Activated CD4-positive, alpha-beta memory T cell treated with anti-CD3 and anti-CD28 coated beads for 36 hours (primary cell): ENCODE results near the gene ASB8. TPM values are rescaled to one million over a fixed set of nuclear protein-coding genes. Genes with fewer than 3 reads are reported as not detected.
"Not testable (repeated sequence)": the region's sequence is repeated elsewhere in the genome, so short reads cannot be mapped to it uniquely, and the experiment has no call there.

Source experiments
- CTCF ChIA-PET: fragments of 350-600 bp; sonication (Branson Sonifier 250); formaldehyde crosslinking; loops from one replicate; lab custom pipeline; 2021; ENCODE audit warnings: antibody characterized with exemption, inconsistent platforms; lab: Charles Lee
- POLR2A ChIA-PET: fragments of 350-600 bp; sonication (Branson Sonifier 250); formaldehyde crosslinking; loops from one replicate; lab custom pipeline; 2021; ENCODE audit warnings: antibody characterized with exemption; lab: Charles Lee
- DNase-seq: peaks from one replicate; pipeline ENCODE4 v3.0.0-alpha.2; 2020
- H3K27ac Mint-ChIP-seq: one replicate; pipeline ENCODE4 v1.8.0; 2021; ENCODE audit warnings: mixed read lengths
- H3K27me3 Mint-ChIP-seq: one replicate; pipeline ENCODE4 v1.8.0; 2021; ENCODE audit warnings: mixed read lengths
- H3K36me3 Mint-ChIP-seq: one replicate; pipeline ENCODE4 v1.8.0; 2021; ENCODE audit warnings: mixed read lengths
- H3K4me1 Mint-ChIP-seq: one replicate; pipeline ENCODE4 v1.8.0; 2021; ENCODE audit warnings: low read depth, mixed read lengths
- H3K4me3 Mint-ChIP-seq: one replicate; pipeline ENCODE4 v1.8.0; 2021; ENCODE audit warnings: mild to moderate bottlenecking, mixed read lengths
- H3K9me3 Mint-ChIP-seq: one replicate; pipeline ENCODE4 v1.8.0; 2021; ENCODE audit warnings: mixed read lengths
- intact Hi-C: fragments of 100-400 bp; cut with micrococcal nuclease; formaldehyde crosslinking; loops from one replicate; pipeline ENCODE4 v1.15.1; 2023
- total RNA-seq, 2 experiments: library from RNA; stranded (reverse); gene quantifications; one replicate each; pipeline ENCODE4 v1.2.3, GENCODE V29; 2021

Gene ASB8
- total RNA-seq, 2 experiments from 2014 or later, result 31.4 to 33.6 TPM

DNA sequence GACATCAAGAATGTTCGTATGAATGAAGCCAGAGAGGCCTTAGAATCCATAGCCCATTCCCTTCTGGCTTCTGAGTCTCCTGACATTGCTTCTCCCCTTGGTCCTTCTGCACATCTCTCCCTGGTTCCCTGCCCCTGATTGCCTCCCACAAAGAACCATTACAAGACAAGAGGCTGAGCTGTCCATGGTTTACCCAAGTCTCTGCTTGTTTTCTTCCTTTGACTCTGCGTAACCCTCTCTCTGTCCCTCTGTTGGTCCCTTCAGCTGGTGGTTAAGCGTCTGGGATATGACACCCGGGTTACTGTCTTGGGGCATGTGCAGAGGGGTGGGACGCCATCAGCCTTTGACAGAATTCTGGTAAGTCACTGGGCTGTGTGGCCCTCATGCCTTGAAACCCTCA is 22.3 kb downstream of the ASB8 start:
- H3K4me1 Mint-ChIP-seq, result no peaks in the 10 kb centered on the region
- H3K4me3 Mint-ChIP-seq, result no peak overlapping the region
- POLR2A ChIA-PET, result no interaction called here
- CTCF ChIA-PET, result no interaction called here
- intact Hi-C loops, result no loop called here
- peaks cover 15% of the 10 kb centered on the region for H3K36me3 Mint-ChIP-seq
- no peak overlapping the region for H3K27ac Mint-ChIP-seq
- H3K27me3 Mint-ChIP-seq, result no peaks in the 10 kb centered on the region
- no peaks in the 10 kb centered on the region for H3K9me3 Mint-ChIP-seq
- no peak for DNase-seq

DNA sequence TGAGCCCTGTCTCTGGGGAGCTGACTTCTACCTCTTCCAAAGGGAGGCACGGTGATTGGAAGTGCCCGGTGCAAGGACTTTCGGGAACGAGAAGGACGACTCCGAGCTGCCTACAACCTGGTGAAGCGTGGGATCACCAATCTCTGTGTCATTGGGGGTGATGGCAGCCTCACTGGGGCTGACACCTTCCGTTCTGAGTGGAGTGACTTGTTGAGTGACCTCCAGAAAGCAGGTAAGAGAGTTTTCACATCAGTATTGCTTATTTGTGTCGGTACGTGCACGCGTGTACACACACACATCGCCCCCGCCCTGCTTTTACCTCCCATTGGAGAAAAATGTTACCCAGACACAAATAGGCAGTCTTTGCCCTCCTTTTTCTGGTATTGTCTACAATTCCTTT is 24.5 kb downstream of the ASB8 start:
- H3K27me3 Mint-ChIP-seq, result no peaks in the 10 kb centered on the region
- DNase-seq, result no peak
- no peak overlapping the region for H3K4me3 Mint-ChIP-seq
- intact Hi-C loops, result no loop called here
- H3K36me3 Mint-ChIP-seq, result peaks cover 15% of the 10 kb centered on the region
- ChIA-PET CTCF (no interaction called here), POLR2A (no interaction called here)
- H3K9me3 Mint-ChIP-seq, result no peaks in the 10 kb centered on the region
- no peaks in the 10 kb centered on the region for H3K4me1 Mint-ChIP-seq
- no peak overlapping the region for H3K27ac Mint-ChIP-seq

DNA sequence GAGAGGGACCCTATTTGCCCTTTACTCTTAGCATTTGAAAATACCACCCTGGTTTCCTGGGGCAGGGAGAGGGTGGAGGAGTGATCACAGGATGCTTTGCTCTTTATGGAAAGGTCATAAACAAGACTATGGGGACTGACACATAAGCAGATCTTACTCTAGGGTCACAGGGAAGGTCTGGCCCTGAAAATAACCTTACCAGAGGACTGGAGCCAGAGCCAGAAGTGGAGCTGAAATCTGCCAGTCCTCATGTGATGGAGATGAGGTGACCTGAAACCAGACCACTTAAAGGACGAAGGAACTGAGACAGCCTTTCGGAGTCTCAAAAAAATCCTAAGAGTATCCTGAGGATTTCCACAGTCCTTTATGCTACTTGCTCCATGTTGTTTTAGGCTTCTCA is 25.8 kb downstream of the ASB8 start:
- Mint-ChIP-seq H3K9me3 (no peaks in the 10 kb centered on the region), H3K36me3 (peaks cover 23% of the 10 kb centered on the region), H3K4me1 (no peaks in the 10 kb centered on the region), H3K27ac (no peak overlapping the region), H3K27me3 (no peaks in the 10 kb centered on the region), H3K4me3 (no peak overlapping the region)
- ChIA-PET CTCF (no interaction called here), POLR2A (no interaction called here)
- intact Hi-C loops, result no loop called here
- no peak for DNase-seq

GRCh38 chr12:48129376-48129775 is 27.9 kb downstream of the ASB8 start:
- DNase-seq, result no peak
- H3K9me3 Mint-ChIP-seq, result no peaks in the 10 kb centered on the region
- intact Hi-C loops, result no loop called here
- ChIA-PET POLR2A (no interaction called here), CTCF (no interaction called here)
- no peak overlapping the region for H3K4me3 Mint-ChIP-seq
- no peak overlapping the region for H3K27ac Mint-ChIP-seq
- H3K27me3 Mint-ChIP-seq, result no peaks in the 10 kb centered on the region
- no peaks in the 10 kb centered on the region for H3K4me1 Mint-ChIP-seq
- peaks cover 26% of the 10 kb centered on the region for H3K36me3 Mint-ChIP-seq

- Mint-ChIP-seq H3K4me3 (no peak overlapping the region), H3K9me3 (no peaks in the 10 kb centered on the region), H3K4me1 (no peaks in the 10 kb centered on the region), H3K27ac (no peak overlapping the region), H3K36me3 (peaks cover 24% of the 10 kb centered on the region), H3K27me3 (no peaks in the 10 kb centered on the region)
- ChIA-PET POLR2A (no interaction called here), CTCF (no interaction called here)
- DNase-seq, result no peak
- intact Hi-C loops, result no loop called here
Measured at GRCh38 chr12:48128800-48129199, 28.5 kb downstream of the ASB8 start.

DNA sequence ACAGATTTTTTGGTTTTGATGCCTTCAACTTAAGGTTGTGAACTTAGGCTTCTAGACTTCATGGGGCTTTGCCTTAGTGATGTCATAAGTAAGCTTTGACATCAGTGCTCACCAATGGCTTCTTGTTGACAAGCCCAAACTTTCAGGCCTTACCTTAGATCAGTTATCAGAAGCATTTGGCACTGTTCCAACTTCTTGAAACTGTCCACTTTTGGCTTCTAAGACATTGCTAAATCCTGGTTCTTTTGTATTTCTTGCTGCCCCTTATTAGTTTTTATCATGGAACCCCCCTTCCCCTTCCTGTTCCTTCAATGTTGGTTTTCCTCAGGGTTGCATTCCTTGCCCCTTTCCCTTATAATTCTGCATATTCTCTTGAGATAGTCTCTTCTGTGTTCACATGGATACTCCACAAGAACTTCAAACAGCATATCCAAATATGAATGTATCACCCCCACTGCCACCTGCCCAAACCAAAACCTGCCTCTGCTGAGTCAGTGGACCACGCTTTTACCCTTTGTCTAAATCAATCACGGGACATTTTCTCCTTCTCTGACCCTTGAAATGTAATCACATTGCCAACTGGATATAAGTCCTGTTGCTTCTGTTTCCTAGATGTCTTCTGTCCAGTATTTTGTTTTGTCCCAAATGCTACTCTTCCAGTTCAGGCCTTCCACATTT is 30.2 kb downstream of the ASB8 start:
- ChIA-PET POLR2A (no interaction called here), CTCF (interaction anchor here (0.7 kb wide), 2 partner anchors 21 to 38 kb away, joined by 3 read pairs; no protein-coding TSS in a partner anchor)
- intact Hi-C loops, result no loop called here
- no peaks in the 10 kb centered on the region for H3K4me1 Mint-ChIP-seq
- no peak for DNase-seq
- H3K9me3 Mint-ChIP-seq, result no peaks in the 10 kb centered on the region
- no peak overlapping the region for H3K27ac Mint-ChIP-seq
- no peaks in the 10 kb centered on the region for H3K27me3 Mint-ChIP-seq
- peaks cover 26% of the 10 kb centered on the region for H3K36me3 Mint-ChIP-seq
- H3K4me3 Mint-ChIP-seq, result no peak overlapping the region

DNA sequence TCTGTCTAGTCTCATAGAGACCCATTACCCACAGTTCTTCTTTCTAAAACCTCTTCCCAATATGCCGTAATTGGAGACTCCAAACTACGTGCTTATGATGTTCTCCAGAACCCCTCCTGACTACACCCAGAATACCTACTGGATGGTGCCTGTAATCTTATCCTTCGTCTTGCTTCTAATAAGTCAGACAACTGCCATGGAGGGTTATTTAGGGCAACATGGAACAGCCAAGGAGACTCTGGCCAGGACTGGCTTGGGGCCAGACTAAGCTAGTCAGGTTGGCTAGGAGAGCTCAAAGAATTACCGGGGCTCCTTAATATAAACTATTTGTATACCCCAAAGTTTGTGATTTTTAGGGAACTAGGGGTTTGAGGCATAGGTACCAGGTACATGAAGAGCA is 31.3 kb downstream of the ASB8 start:
- Mint-ChIP-seq H3K36me3 (peaks cover 24% of the 10 kb centered on the region), H3K27me3 (no peaks in the 10 kb centered on the region), H3K9me3 (no peaks in the 10 kb centered on the region), H3K4me1 (peaks cover 2% of the 10 kb centered on the region), H3K27ac (no peak overlapping the region), H3K4me3 (no peak overlapping the region)
- no peak for DNase-seq
- intact Hi-C loops, result no loop called here
- POLR2A ChIA-PET, result no interaction called here
- CTCF ChIA-PET, result interaction anchor here (1.2 kb wide), 1 partner anchor 72 kb away, joined by 3 read pairs; no protein-coding TSS in a partner anchor

DNA sequence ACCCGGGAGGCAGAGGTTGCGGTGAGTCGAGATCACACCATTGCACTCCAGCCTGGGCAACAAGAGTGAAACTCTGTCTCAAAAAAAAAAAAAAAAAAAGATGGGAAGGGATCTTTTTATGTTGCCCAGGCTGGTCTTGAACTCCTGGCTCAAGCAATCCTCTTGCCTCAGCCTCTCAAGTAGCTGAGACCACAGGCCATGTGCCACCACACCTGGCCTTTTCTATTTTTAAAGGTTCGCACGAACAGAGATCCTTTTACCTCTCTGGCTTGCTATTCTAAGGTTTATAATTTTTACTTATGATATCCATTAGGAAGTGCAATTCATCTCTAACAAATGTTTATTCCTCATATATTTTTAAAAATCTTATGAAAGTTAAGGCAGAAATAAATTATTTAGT is 31.8 kb downstream of the ASB8 start:
- H3K9me3 Mint-ChIP-seq, intact Hi-C loops, DNase-seq, POLR2A ChIA-PET, H3K27ac Mint-ChIP-seq, H3K27me3 Mint-ChIP-seq, H3K4me3 Mint-ChIP-seq, H3K4me1 Mint-ChIP-seq: not testable (repeated sequence)
- CTCF ChIA-PET, result interaction anchor here (1.2 kb wide), 1 partner anchor 73 kb away, joined by 3 read pairs; no protein-coding TSS in a partner anchor
- peaks cover 24% of the 10 kb centered on the region for H3K36me3 Mint-ChIP-seq

GRCh38 chr12:48123169-48123568 is 34.1 kb downstream of the ASB8 start:
- H3K36me3 Mint-ChIP-seq, result peaks cover 26% of the 10 kb centered on the region
- POLR2A ChIA-PET, result no interaction called here
- CTCF ChIA-PET, result no interaction called here
- H3K27me3 Mint-ChIP-seq, result no peaks in the 10 kb centered on the region
- DNase-seq, result no peak
- intact Hi-C loops, result no loop called here
- no peak overlapping the region for H3K27ac Mint-ChIP-seq
- H3K9me3 Mint-ChIP-seq, result no peaks in the 10 kb centered on the region
- peaks cover 19% of the 10 kb centered on the region for H3K4me1 Mint-ChIP-seq
- H3K4me3 Mint-ChIP-seq, result no peak overlapping the region

DNA sequence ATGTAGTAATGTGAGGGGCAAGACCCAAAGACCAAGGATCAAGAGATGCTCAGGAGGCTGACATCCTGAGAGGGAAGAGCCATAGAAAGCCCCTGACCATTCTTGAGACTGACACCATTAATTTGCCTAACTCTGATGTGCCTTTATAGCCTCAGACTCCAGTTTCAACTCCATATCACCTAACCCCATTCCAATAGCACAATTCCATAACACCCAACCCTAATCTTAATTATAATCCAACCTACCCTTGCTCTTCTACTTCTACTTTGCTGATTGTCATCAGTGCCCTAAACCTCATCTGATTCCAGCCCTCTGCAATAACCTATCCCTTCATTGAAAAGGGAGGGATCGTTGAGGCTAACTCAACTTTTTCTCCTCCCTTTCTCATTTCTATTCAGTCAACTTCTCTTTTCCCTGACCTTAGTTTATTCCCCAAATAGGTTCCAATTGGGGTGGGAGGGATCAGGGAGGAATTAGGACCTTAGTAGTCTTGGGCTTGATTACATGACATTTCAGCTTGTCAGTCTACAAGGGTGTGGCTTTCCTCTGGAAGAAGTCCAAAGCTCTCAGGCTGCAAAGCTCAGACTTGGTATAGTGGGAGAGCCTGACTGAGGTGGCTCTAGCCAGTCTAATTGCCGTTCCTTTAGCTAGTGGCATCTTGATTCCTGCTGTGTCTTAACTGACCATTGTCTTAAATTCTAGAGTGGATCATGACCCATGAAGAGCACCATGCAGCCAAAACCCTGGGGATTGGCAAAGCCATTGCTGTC is 35.1 kb downstream of the ASB8 start:
- CTCF ChIA-PET, result no interaction called here
- no peak overlapping the region for H3K27ac Mint-ChIP-seq

GRCh38 chr12:48121522-48121921 is 35.8 kb downstream of the ASB8 start:
- Mint-ChIP-seq H3K4me1 (peaks cover 19% of the 10 kb centered on the region), H3K4me3 (no peak overlapping the region), H3K27me3 (peaks cover 3% of the 10 kb centered on the region), H3K9me3 (no peaks in the 10 kb centered on the region), H3K27ac (no peak overlapping the region), H3K36me3 (peaks cover 17% of the 10 kb centered on the region)
- ChIA-PET CTCF (no interaction called here), POLR2A (no interaction called here)
- DNase-seq, result no peak
- intact Hi-C loops, result no loop called here

More for the DNA sequence above, 35.1 kb downstream of the ASB8 start:
- H3K36me3 Mint-ChIP-seq, result peaks cover 23% of the 10 kb centered on the region
- POLR2A ChIA-PET, result no interaction called here
- intact Hi-C loops, result no loop called here
- no peaks in the 10 kb centered on the region for H3K9me3 Mint-ChIP-seq
- DNase-seq, result no peak
- H3K4me3 Mint-ChIP-seq, result no peak overlapping the region
- H3K4me1 Mint-ChIP-seq, result peaks cover 19% of the 10 kb centered on the region
- no peaks in the 10 kb centered on the region for H3K27me3 Mint-ChIP-seq

- peaks cover 19% of the 10 kb centered on the region for H3K4me1 Mint-ChIP-seq
- CTCF ChIA-PET, result interaction anchor here (0.6 to 1.1 kb wide), 2 partner anchors 18 to 49 kb away, joined by 3 to 4 read pairs; no protein-coding TSS in a partner anchor
- H3K4me3 Mint-ChIP-seq, result peak overlapping the region; percentile 99
- H3K9me3 Mint-ChIP-seq, result no peaks in the 10 kb centered on the region
- peaks cover 9% of the 10 kb centered on the region for H3K36me3 Mint-ChIP-seq
- H3K27ac Mint-ChIP-seq, result no peak overlapping the region
- no peak for DNase-seq
- POLR2A ChIA-PET, result interaction anchor here (3.0 kb wide), 1 partner anchor 14 kb away, joined by 14 read pairs; the partner anchor contains the start of gene SENP1
- intact Hi-C loops, result loop anchor here (1.0 kb wide), 2 partner anchors 14 to 37 kb away; partner anchors contain the start of genes ASB8 and SENP1
- peaks cover 3% of the 10 kb centered on the region for H3K27me3 Mint-ChIP-seq
Measured at GRCh38 chr12:48119834-48120195, 37.5 kb downstream of the ASB8 start.
